Measurements from ENCODE around the gene ATP8B3. TPM values are rescaled to one million over a fixed set of nuclear protein-coding genes. Genes with fewer than 3 reads are reported as not detected.

The ATP8B3 gene
- total and polyA plus RNA-seq, 10 of the 15 experiments (the other 5 are each of a cell fraction or from before 2014, with no cell fraction given): 0.13 to 1.7 (median 0.52) TPM

DNA sequence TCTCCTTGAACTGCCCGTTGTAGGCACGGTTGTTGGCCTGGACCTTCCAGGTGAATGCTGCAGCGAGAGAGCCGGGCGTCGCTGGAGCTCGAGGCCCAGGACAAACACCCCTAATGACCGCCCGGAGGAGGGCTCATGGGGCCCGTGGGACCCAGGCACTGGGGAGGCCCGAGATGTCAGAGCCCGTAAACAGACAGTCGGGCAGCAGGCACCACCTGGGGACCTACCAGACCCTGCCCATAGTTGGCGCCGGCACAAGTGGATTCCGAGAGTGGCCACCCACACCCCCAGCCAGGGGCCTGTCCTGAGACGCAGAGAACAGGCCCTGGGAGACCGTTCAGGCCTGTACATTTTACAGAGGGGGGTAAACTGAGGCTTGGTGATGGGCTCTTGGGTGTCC is 2.4 kb downstream of the ATP8B3 start:
- no peaks in the 10 kb centered on the region for H4K20me1 ChIP-seq (ENCODE audit: control insufficient read depth, insufficient read depth)
- CTCF ChIA-PET: interaction anchor here (0.6 kb wide), 1 partner anchor 497 kb away, joined by 4 read pairs; no protein-coding TSS in a partner anchor
- WGBS (ENCODE audit: insufficient coverage, insufficient replicate concordance, low lambda C conversion rate, missing lambda C conversion rate): 68% methylated on average over 18 of the region's 18 CpGs
- no peaks in the 10 kb centered on the region for H3K27me3 ChIP-seq (replicated peaks in 1 of 2; ENCODE audit: control insufficient read depth in 2 of 2, insufficient read depth in 2 of 2, low read length in 1 of 2)
- SMC1A ChIA-PET (ENCODE audit: uncharacterized antibody, unreplicated experiment): no interaction called here
- intact Hi-C loops (cut with micrococcal nuclease; ENCODE audit: unreplicated experiment) (no loop called here), in situ Hi-C loops (cut with MboI) (no loop called here)
- RAD21 ChIA-PET (ENCODE audit: unreplicated experiment): interaction anchor here (1.0 kb wide), 1 partner anchor 219 kb away, joined by 3 read pairs; no protein-coding TSS in a partner anchor
- no peak for ATAC-seq
- no peak for FAIRE-seq
- H3K27ac ChIP-seq (ENCODE audit: control insufficient read depth, insufficient read depth): no peak overlapping the region
- H3K4me3 ChIP-seq: no peak overlapping the region
- TF ChIP-seq SMAD1 (IDR thresholded peaks at IDR 0.05; ENCODE audit: low read depth, partially characterized antibody) (no peak), ESRRA (IDR thresholded peaks at IDR 0.05; ENCODE audit: low read length) (no peak), ZBED1 (IDR thresholded peaks at IDR 0.05; ENCODE audit: borderline replicate concordance) (no peak)
- TF ChIP-seq, protein P1, sequence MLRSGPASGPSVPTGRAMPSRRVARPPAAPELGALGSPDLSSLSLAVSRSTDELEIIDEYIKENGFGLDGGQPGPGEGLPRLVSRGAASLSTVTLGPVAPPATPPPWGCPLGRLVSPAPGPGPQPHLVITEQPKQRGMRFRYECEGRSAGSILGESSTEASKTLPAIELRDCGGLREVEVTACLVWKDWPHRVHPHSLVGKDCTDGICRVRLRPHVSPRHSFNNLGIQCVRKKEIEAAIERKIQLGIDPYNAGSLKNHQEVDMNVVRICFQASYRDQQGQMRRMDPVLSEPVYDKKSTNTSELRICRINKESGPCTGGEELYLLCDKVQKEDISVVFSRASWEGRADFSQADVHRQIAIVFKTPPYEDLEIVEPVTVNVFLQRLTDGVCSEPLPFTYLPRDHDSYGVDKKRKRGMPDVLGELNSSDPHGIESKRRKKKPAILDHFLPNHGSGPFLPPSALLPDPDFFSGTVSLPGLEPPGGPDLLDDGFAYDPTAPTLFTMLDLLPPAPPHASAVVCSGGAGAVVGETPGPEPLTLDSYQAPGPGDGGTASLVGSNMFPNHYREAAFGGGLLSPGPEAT (IDR thresholded peaks at IDR 0.05; ENCODE audit: low read depth): no peak
- no peaks in the 10 kb centered on the region for H3K79me2 ChIP-seq (ENCODE audit: control insufficient read depth, insufficient read depth, low read length)
- DNase-seq (ENCODE audit: low read depth, low spot score): no peak
- no peak overlapping the region for H3K4me2 ChIP-seq (ENCODE audit: control insufficient read depth, insufficient read depth)
- H3K9me3 ChIP-seq (replicated peaks; ENCODE audit: control insufficient read depth, insufficient read depth, low read length): no peaks in the 10 kb centered on the region
- POLR2A ChIA-PET: no interaction called here
- peaks cover 3% of the 10 kb centered on the region; the same call in 1 of the 2 replicates for H3K4me1 ChIP-seq (ENCODE audit: control insufficient read depth, insufficient read depth, low read length)
- H2AFZ ChIP-seq (ENCODE audit: control insufficient read depth, low read depth, low read length): no peak overlapping the region
- H3K9ac ChIP-seq (ENCODE audit: control insufficient read depth, insufficient read depth, low read length): no peak overlapping the region
- no TSS peak for BruUV-seq (replicated peaks)
- no peaks in the 10 kb centered on the region for H3K36me3 ChIP-seq (ENCODE audit: control insufficient read depth in 2 of 2, insufficient read depth in 2 of 2, low read length in 1 of 2)

DNA sequence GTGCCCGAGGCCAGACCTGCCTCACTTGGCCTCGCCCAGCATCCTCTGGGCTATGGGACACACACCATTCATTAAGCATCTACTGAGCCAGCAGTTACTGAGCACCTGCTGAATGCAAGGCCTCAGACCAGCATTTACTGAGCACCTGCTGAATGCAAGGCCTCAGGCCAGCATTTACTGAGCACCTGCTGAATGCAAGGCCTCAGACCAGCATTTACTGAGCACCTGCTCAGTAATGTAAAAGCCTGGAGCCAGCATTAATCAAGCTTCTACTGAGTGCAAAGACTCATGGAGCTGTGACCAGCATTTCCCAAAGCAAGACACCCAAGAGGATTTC is 3.7 kb downstream of the ATP8B3 start:
- no TSS peak for BruUV-seq (replicated peaks)
- POLR2A ChIA-PET: no interaction called here
- no peaks in the 10 kb centered on the region for H3K27me3 ChIP-seq (replicated peaks in 1 of 2; ENCODE audit: control insufficient read depth in 2 of 2, insufficient read depth in 2 of 2, low read length in 1 of 2)

More for the DNA sequence above, 3.7 kb downstream of the ATP8B3 start:
- no peaks in the 10 kb centered on the region for H4K20me1 ChIP-seq (ENCODE audit: control insufficient read depth, insufficient read depth)
- FAIRE-seq (no peak), DNase-seq (ENCODE audit: low read depth, low spot score) (no peak), ATAC-seq (no peak)
- no peak overlapping the region for H3K9ac ChIP-seq (ENCODE audit: control insufficient read depth, insufficient read depth, low read length)
- no peak overlapping the region for H2AFZ ChIP-seq (ENCODE audit: control insufficient read depth, low read depth, low read length)
- ChIA-PET SMC1A (ENCODE audit: uncharacterized antibody, unreplicated experiment) (no interaction called here), CTCF (no interaction called here), RAD21 (ENCODE audit: unreplicated experiment) (interaction anchor here (1.4 kb wide), 1 partner anchor 262 kb away, joined by 3 read pairs; no protein-coding TSS in a partner anchor)
- no peaks in the 10 kb centered on the region for H3K79me2 ChIP-seq (ENCODE audit: control insufficient read depth, insufficient read depth, low read length)
- no peaks in the 10 kb centered on the region for H3K9me3 ChIP-seq (replicated peaks; ENCODE audit: control insufficient read depth, insufficient read depth, low read length)
- H3K27ac ChIP-seq (ENCODE audit: control insufficient read depth, insufficient read depth): no peak overlapping the region
- peaks cover 2% of the 10 kb centered on the region; the same call in 1 of the 2 replicates for H3K4me1 ChIP-seq (ENCODE audit: control insufficient read depth, insufficient read depth, low read length)
- no peak for TF ChIP-seq RCOR1 (conservative IDR thresholded peaks at IDR 0.05; ENCODE audit: low read depth, low read length)
- TF ChIP-seq TARDBP (IDR thresholded peaks at IDR 0.05; ENCODE audit: borderline replicate concordance): no peak
- no peak for TF ChIP-seq RUNX3 (IDR thresholded peaks at IDR 0.05; ENCODE audit: low read length)
- no peak for TF ChIP-seq BCL11A (IDR thresholded peaks at IDR 0.05; ENCODE audit: low read depth, low read length)
- no peak for TF ChIP-seq FOXM1 (IDR thresholded peaks at IDR 0.05; ENCODE audit: low read depth, low read length)
- no peak for TF ChIP-seq CBX3 (IDR thresholded peaks at IDR 0.05; ENCODE audit: borderline replicate concordance, low read depth)
- no peak for TF ChIP-seq IKZF2 (IDR thresholded peaks at IDR 0.05)
- no peak for TF ChIP-seq SMARCA5 (IDR thresholded peaks at IDR 0.05)
- no peak for TF ChIP-seq LARP7 (IDR thresholded peaks at IDR 0.05)
- no peak for TF ChIP-seq STAT1 (conservative IDR thresholded peaks at IDR 0.05)
- TF ChIP-seq, protein P2, sequence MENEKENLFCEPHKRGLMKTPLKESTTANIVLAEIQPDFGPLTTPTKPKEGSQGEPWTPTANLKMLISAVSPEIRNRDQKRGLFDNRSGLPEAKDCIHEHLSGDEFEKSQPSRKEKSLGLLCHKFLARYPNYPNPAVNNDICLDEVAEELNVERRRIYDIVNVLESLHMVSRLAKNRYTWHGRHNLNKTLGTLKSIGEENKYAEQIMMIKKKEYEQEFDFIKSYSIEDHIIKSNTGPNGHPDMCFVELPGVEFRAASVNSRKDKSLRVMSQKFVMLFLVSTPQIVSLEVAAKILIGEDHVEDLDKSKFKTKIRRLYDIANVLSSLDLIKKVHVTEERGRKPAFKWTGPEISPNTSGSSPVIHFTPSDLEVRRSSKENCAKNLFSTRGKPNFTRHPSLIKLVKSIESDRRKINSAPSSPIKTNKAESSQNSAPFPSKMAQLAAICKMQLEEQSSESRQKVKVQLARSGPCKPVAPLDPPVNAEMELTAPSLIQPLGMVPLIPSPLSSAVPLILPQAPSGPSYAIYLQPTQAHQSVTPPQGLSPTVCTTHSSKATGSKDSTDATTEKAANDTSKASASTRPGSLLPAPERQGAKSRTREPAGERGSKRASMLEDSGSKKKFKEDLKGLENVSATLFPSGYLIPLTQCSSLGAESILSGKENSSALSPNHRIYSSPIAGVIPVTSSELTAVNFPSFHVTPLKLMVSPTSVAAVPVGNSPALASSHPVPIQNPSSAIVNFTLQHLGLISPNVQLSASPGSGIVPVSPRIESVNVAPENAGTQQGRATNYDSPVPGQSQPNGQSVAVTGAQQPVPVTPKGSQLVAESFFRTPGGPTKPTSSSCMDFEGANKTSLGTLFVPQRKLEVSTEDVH (IDR thresholded peaks at IDR 0.05; ENCODE audit: low read depth, partially characterized antibody): no peak
- TF ChIP-seq SMAD5 (IDR thresholded peaks at IDR 0.05; ENCODE audit: low read depth): no peak
- H3K4me2 ChIP-seq (ENCODE audit: control insufficient read depth, insufficient read depth): no peak overlapping the region
- intact Hi-C loops (cut with micrococcal nuclease; ENCODE audit: unreplicated experiment): no loop called here
- 13% methylated on average over 2 of the region's 2 CpGs for WGBS (ENCODE audit: insufficient coverage, insufficient replicate concordance, low lambda C conversion rate, missing lambda C conversion rate)
- in situ Hi-C loops (cut with MboI): no loop called here
- no peaks in the 10 kb centered on the region for H3K36me3 ChIP-seq (ENCODE audit: control insufficient read depth in 2 of 2, insufficient read depth in 2 of 2, low read length in 1 of 2)
- no peak overlapping the region for H3K4me3 ChIP-seq

Measured in GM12878 (cell line).